ENCODE measurements around the gene LGI4. TPM values are rescaled to one million over a fixed set of nuclear protein-coding genes. Genes with fewer than 3 reads are reported as not detected.

Gene LGI4
- total RNA-seq, 2 donors from 2014 or later: 0.39 to 0.52 TPM

GRCh38 chr19:35143231-35143715 lies 8.4 kb upstream of the LGI4 start, which contains the start of gene FXYD7:
Gene FXYD7 (plus strand): TSS chr19:35143255. CDS start chr19:35143334, 79 bp downstream.
- H3K36me3 Mint-ChIP-seq (ENCODE audit: low read depth): no peaks in the 10 kb centered on the region
- DNase-seq: no peak
- H3K27ac Mint-ChIP-seq: peak within 1 kb of the TSS; percentile 87
- H3K27me3 Mint-ChIP-seq: no peaks in the 10 kb centered on the region
- ATAC-seq: no peak
- H3K9me3 ChIP-seq (ENCODE audit: control insufficient read depth, low read length, poor library complexity, severe bottlenecking): no peaks in the 10 kb centered on the region
- H3K4me3 Mint-ChIP-seq: peak within 1 kb of the TSS; percentile 86
- peaks cover 27% of the 10 kb centered on the region for H3K4me1 Mint-ChIP-seq

GRCh38 chr19:35142606-35143230 lies 7.9 kb upstream of the LGI4 start:
- Mint-ChIP-seq H3K36me3 (ENCODE audit: low read depth) (no peaks in the 10 kb centered on the region), H3K27ac (no peak overlapping the region), H3K4me3 (peak overlapping the region; percentile 84), H3K27me3 (no peaks in the 10 kb centered on the region), H3K4me1 (peaks cover 30% of the 10 kb centered on the region)
- DNase-seq (peak; percentile 69 to 80 (median 70)), ATAC-seq (peak; percentile 42)
- no peaks in the 10 kb centered on the region for H3K9me3 ChIP-seq (ENCODE audit: control insufficient read depth, low read length, poor library complexity, severe bottlenecking)

GRCh38 chr19:35141837-35142605 lies 7.2 kb upstream of the LGI4 start:
- Mint-ChIP-seq H3K27ac (peak overlapping the region; percentile 87), H3K4me1 (peaks cover 30% of the 10 kb centered on the region)
- DNase-seq: no peak

GRCh38 chr19:35140962-35141836 lies 6.3 kb upstream of the LGI4 start:
- no peaks in the 10 kb centered on the region for H3K27me3 Mint-ChIP-seq
- H3K36me3 Mint-ChIP-seq (ENCODE audit: low read depth): no peaks in the 10 kb centered on the region
- H3K9me3 ChIP-seq (ENCODE audit: control insufficient read depth, low read length, poor library complexity, severe bottlenecking): no peaks in the 10 kb centered on the region
- ATAC-seq (peak; percentile 90), DNase-seq (peak; percentile 94 to 97 (median 96))
- H3K27ac Mint-ChIP-seq: peak overlapping the region; percentile 87
- H3K4me3 Mint-ChIP-seq: peak overlapping the region; percentile 86
- peaks cover 30% of the 10 kb centered on the region for H3K4me1 Mint-ChIP-seq

More at GRCh38 chr19:35141837-35142605, 7.2 kb upstream of the LGI4 start:
- H3K9me3 ChIP-seq (ENCODE audit: control insufficient read depth, low read length, poor library complexity, severe bottlenecking): no peaks in the 10 kb centered on the region
- Mint-ChIP-seq H3K27me3 (no peaks in the 10 kb centered on the region), H3K36me3 (ENCODE audit: low read depth) (no peaks in the 10 kb centered on the region), H3K4me3 (peak overlapping the region; percentile 86)
- ATAC-seq: peak; percentile 18

GRCh38 chr19:35140207-35140961 lies 5.5 kb upstream of the LGI4 start:
- H3K9me3 ChIP-seq (ENCODE audit: control insufficient read depth, low read length, poor library complexity, severe bottlenecking): no peaks in the 10 kb centered on the region
- Mint-ChIP-seq H3K27ac (peak overlapping the region; percentile 87), H3K4me3 (peak overlapping the region; percentile 79), H3K27me3 (no peaks in the 10 kb centered on the region), H3K4me1 (peaks cover 30% of the 10 kb centered on the region), H3K36me3 (ENCODE audit: low read depth) (no peaks in the 10 kb centered on the region)
- ATAC-seq: no peak
- DNase-seq: no peak

- ATAC-seq: no peak
- H3K4me1 Mint-ChIP-seq: peaks cover 19% of the 10 kb centered on the region
- H3K9me3 ChIP-seq (ENCODE audit: control insufficient read depth, low read length, poor library complexity, severe bottlenecking): no peaks in the 10 kb centered on the region
- peaks cover 2% of the 10 kb centered on the region for H3K36me3 Mint-ChIP-seq (ENCODE audit: low read depth)
- H3K27ac Mint-ChIP-seq: no peak within 1 kb of the TSS
- H3K27me3 Mint-ChIP-seq: no peaks in the 10 kb centered on the region
- no peak within 1 kb of the TSS for H3K4me3 Mint-ChIP-seq
- DNase-seq: no peak
Observed at GRCh38 chr19:35138305-35138892, 3.5 kb upstream of the LGI4 start, which contains the start of gene FXYD1. Gene FXYD1 (plus strand): TSS chr19:35138824. CDS start chr19:35140080, 1,256 bp downstream.

GRCh38 chr19:35136977-35137702 lies 2.3 kb upstream of the LGI4 start:
- ATAC-seq: no peak
- H3K27ac Mint-ChIP-seq: no peak overlapping the region
- no peaks in the 10 kb centered on the region for H3K27me3 Mint-ChIP-seq
- no peaks in the 10 kb centered on the region for H3K9me3 ChIP-seq (ENCODE audit: control insufficient read depth, low read length, poor library complexity, severe bottlenecking)
- no peak for DNase-seq
- H3K36me3 Mint-ChIP-seq (ENCODE audit: low read depth): peaks cover 2% of the 10 kb centered on the region
- no peak overlapping the region for H3K4me3 Mint-ChIP-seq
- peaks cover 17% of the 10 kb centered on the region for H3K4me1 Mint-ChIP-seq

- H3K36me3 Mint-ChIP-seq (ENCODE audit: low read depth): peaks cover 2% of the 10 kb centered on the region
- H3K4me3 Mint-ChIP-seq: no peak overlapping the region
- no peaks in the 10 kb centered on the region for H3K27me3 Mint-ChIP-seq
- no peak for DNase-seq
- peaks cover 13% of the 10 kb centered on the region for H3K4me1 Mint-ChIP-seq
- H3K9me3 ChIP-seq (ENCODE audit: control insufficient read depth, low read length, poor library complexity, severe bottlenecking): no peaks in the 10 kb centered on the region
- H3K27ac Mint-ChIP-seq: no peak overlapping the region
- ATAC-seq: no peak
Observed at GRCh38 chr19:35136231-35136630, 1.4 kb upstream of the LGI4 start.

GRCh38 chr19:35135389-35135909 lies 590 bp upstream of the LGI4 start:
- H3K4me3 Mint-ChIP-seq: no peak overlapping the region
- H3K27me3 Mint-ChIP-seq: no peaks in the 10 kb centered on the region
- H3K9me3 ChIP-seq (ENCODE audit: control insufficient read depth, low read length, poor library complexity, severe bottlenecking): no peaks in the 10 kb centered on the region
- H3K36me3 Mint-ChIP-seq (ENCODE audit: low read depth): peaks cover 2% of the 10 kb centered on the region
- DNase-seq (peak; percentile 34 to 56 (median 39)), ATAC-seq (peak; percentile 86)
- H3K4me1 Mint-ChIP-seq: peaks cover 7% of the 10 kb centered on the region
- no peak overlapping the region for H3K27ac Mint-ChIP-seq

GRCh38 chr19:35133826-35134225 lies 1.0 kb downstream of the LGI4 start:
- DNase-seq (no peak), ATAC-seq (no peak)
- H3K4me3 Mint-ChIP-seq: no peak overlapping the region
- H3K4me1 Mint-ChIP-seq: peaks cover 7% of the 10 kb centered on the region
- H3K27me3 Mint-ChIP-seq: no peaks in the 10 kb centered on the region
- H3K36me3 Mint-ChIP-seq (ENCODE audit: low read depth): peaks cover 2% of the 10 kb centered on the region
- H3K27ac Mint-ChIP-seq: no peak overlapping the region
- no peaks in the 10 kb centered on the region for H3K9me3 ChIP-seq (ENCODE audit: control insufficient read depth, low read length, poor library complexity, severe bottlenecking)

GRCh38 chr19:35132254-35132653 lies 2.6 kb downstream of the LGI4 start:
- Mint-ChIP-seq H3K27me3 (no peaks in the 10 kb centered on the region), H3K36me3 (ENCODE audit: low read depth) (peaks cover 2% of the 10 kb centered on the region), H3K27ac (no peak overlapping the region), H3K4me1 (peaks cover 3% of the 10 kb centered on the region), H3K4me3 (no peak overlapping the region)
- H3K9me3 ChIP-seq (ENCODE audit: control insufficient read depth, low read length, poor library complexity, severe bottlenecking): no peaks in the 10 kb centered on the region
- DNase-seq (no peak), ATAC-seq (no peak)
